B cell (primary cell): Measurements from ENCODE around the gene G3BP1.

Experiments used
- CTCF ChIP-seq: fragments of 200-600 bp; IDR thresholded peaks from one replicate; pipeline ENCODE4 v1.8.0; 2022; ENCODE audit warnings: antibody characterized with exemption, mild to moderate bottlenecking
- EZH2 ChIP-seq: IDR thresholded peaks from 2 replicates; pipeline ENCODE4 v1.6.1; 2012; ENCODE audit warnings: borderline replicate concordance, low read depth, mild to moderate bottlenecking, moderate library complexity, low read length; ENCODE audit not compliant: insufficient read depth, poor library complexity, severe bottlenecking

DNA sequence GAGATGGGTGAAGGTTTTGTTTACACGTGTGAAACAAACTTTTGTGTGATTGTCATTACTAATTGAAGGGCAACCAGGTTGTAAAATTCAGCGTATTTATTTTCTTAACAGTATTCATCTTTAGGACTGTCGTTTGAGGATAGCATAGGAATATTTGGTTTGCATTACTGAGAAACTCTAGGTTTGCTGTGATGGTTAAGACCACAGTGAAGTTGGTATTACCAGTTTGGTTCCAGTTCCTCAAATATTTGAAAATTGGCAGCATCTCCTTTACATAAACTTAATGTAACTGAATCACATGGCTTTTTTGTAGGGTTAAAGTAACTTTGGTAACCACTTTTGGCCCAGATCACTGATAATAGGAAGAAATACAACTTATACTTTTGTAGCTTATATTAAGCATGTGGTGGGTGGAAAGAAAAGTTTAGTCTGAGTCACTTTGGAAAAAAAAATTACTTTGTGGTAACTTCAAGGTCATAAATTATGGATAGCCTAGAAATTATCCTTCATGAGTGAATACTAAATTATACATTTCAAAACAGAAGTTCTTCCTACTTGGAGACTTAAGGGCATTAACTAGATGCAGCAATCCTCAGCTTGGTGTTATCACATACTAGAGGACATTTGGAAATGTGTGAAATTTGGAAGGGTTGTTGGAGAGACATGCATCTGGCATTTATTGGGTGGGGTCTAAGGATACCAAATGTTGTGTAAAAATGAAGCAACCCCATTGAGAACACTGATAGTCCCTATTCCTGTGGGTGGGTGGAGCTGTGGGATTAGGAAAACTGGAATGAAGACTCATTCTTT is 33.9 kb downstream of the G3BP1 start:
- no peak for TF ChIP-seq CTCF
- TF ChIP-seq EZH2, result no peak
